ENCODE data around the gene LMBRD1. TPM values are rescaled to one million over a fixed set of nuclear protein-coding genes. Genes with fewer than 3 reads are reported as not detected.

LMBRD1 gene
- total RNA-seq, 6 donors from 2014 or later, result 24.5 to 104 (median 55.9) TPM

- no peak overlapping the region for H3K27ac ChIP-seq
- H3K36me3 ChIP-seq, result peaks cover 0 to 17% (median 3%) of the 10 kb centered on the region in 4 donors
- H3K27me3 ChIP-seq, result no peaks in the 10 kb centered on the region
- DNase-seq, result no peak
- no peak overlapping the region for H3K4me3 ChIP-seq
- peaks cover 0 to 7% (median 2%) of the 10 kb centered on the region in 4 donors for H3K4me1 ChIP-seq
- no peak for TF ChIP-seq CTCF (IDR thresholded peaks at IDR 0.05)
- TF ChIP-seq POLR2AphosphoS5 (IDR thresholded peaks at IDR 0.05), result no peak
- TF ChIP-seq EP300 (IDR thresholded peaks at IDR 0.05), result no peak
- no peak for TF ChIP-seq POLR2A (IDR thresholded peaks at IDR 0.05)
- ATAC-seq (ENCODE audit: low FRiP score in 2 of 2), result no peak
- H3K9me3 ChIP-seq, result no peaks in the 10 kb centered on the region
These were observed 11.1 kb downstream of the LMBRD1 start for GRCh38 chr6:69785697-69786096.

- Histone ChIP-seq H3K36me3 (peaks cover 0 to 13% (median 3%) of the 10 kb centered on the region in 4 donors), H3K4me1 (peaks cover 0 to 7% (median 2%) of the 10 kb centered on the region in 4 donors), H3K27ac (no peak overlapping the region), H3K4me3 (no peak overlapping the region), H3K9me3 (no peaks in the 10 kb centered on the region), H3K27me3 (no peaks in the 10 kb centered on the region)
- TF ChIP-seq EP300 (IDR thresholded peaks at IDR 0.05) (no peak), POLR2A (IDR thresholded peaks at IDR 0.05) (no peak), POLR2AphosphoS5 (IDR thresholded peaks at IDR 0.05) (no peak), CTCF (IDR thresholded peaks at IDR 0.05) (no peak)
- DNase-seq (no peak), ATAC-seq (ENCODE audit: low FRiP score in 2 of 2) (no peak)
- WGBS, 2 donors, result 84 to 88% methylated on average over 3 of the region's 3 CpGs
These were observed 12.0 kb downstream of the LMBRD1 start for GRCh38 chr6:69784595-69785377.

- Histone ChIP-seq H3K4me3 (no peak overlapping the region), H3K9me3 (no peaks in the 10 kb centered on the region), H3K36me3 (peaks cover 0 to 2% (median 0%) of the 10 kb centered on the region in 4 donors), H3K4me1 (peaks cover 0 to 7% (median 2%) of the 10 kb centered on the region in 4 donors), H3K27me3 (no peaks in the 10 kb centered on the region), H3K27ac (no peak overlapping the region)
- no peak for ATAC-seq (ENCODE audit: low FRiP score in 2 of 2)
- no peak for DNase-seq
- 90 to 100% methylated on average over 1 of the region's 1 CpG for WGBS, 2 donors
- TF ChIP-seq EP300 (IDR thresholded peaks at IDR 0.05), result no peak
- TF ChIP-seq CTCF (IDR thresholded peaks at IDR 0.05), result no peak
- TF ChIP-seq POLR2AphosphoS5 (IDR thresholded peaks at IDR 0.05), result no peak
- no peak for TF ChIP-seq POLR2A (IDR thresholded peaks at IDR 0.05)
These were observed 13.7 kb downstream of the LMBRD1 start for GRCh38 chr6:69783108-69783507.

- Histone ChIP-seq H3K4me3 (no peak overlapping the region), H3K27ac (no peak overlapping the region), H3K4me1 (peaks cover 0 to 7% (median 4%) of the 10 kb centered on the region in 4 donors), H3K9me3 (no peaks in the 10 kb centered on the region), H3K36me3 (no peaks in the 10 kb centered on the region), H3K27me3 (no peaks in the 10 kb centered on the region)
- no peak for DNase-seq
- no peak for TF ChIP-seq POLR2A (IDR thresholded peaks at IDR 0.05)
- TF ChIP-seq CTCF (IDR thresholded peaks at IDR 0.05), result no peak
- no peak for TF ChIP-seq POLR2AphosphoS5 (IDR thresholded peaks at IDR 0.05)
- TF ChIP-seq EP300 (IDR thresholded peaks at IDR 0.05), result no peak
- ATAC-seq (ENCODE audit: low FRiP score in 2 of 2), result no peak
- 57 to 59% methylated on average over 2 of the region's 2 CpGs for WGBS, 2 donors
These were observed 16.1 kb downstream of the LMBRD1 start for GRCh38 chr6:69780585-69781178.
